GM12874 (cell line): ENCODE results near the gene CACNG3.

Source experiments
- CTCF ChIP-seq: IDR thresholded peaks from 2 replicates; pipeline ENCODE4 v1.5.1; 2011; ENCODE audit warnings: low read depth, mild to moderate bottlenecking, control low read depth, low read length, moderate library complexity; ENCODE audit not compliant: insufficient read depth

The CACNG3 gene

GRCh38 chr16:24367186-24367710, 111.1 kb downstream of the CACNG3 start:
- TF ChIP-seq CTCF = no peak

GRCh38 chr16:24372824-24373223, 116.7 kb downstream of the CACNG3 start:
- no peak for TF ChIP-seq CTCF

- TF ChIP-seq CTCF = no peak
Measured at GRCh38 chr16:24378999-24379398, 122.9 kb downstream of the CACNG3 start.

GRCh38 chr16:24381470-24382118, 125.5 kb downstream of the CACNG3 start:
- no peak for TF ChIP-seq CTCF

- TF ChIP-seq CTCF = no peak
Measured at GRCh38 chr16:24382762-24383407, 126.8 kb downstream of the CACNG3 start.

GRCh38 chr16:24394341-24394740, 138.2 kb downstream of the CACNG3 start:
- TF ChIP-seq CTCF = no peak

GRCh38 chr16:24396350-24397271, 140.5 kb downstream of the CACNG3 start:
- TF ChIP-seq CTCF = no peak
